HG03097 (cell line): Measurements from ENCODE around the gene TAS2R30.

Experiments used
- ATAC-seq: cut with Tn5 transposase; IDR thresholded peaks from one replicate; pipeline ENCODE4 v1.9.1; 2021; ENCODE audit not compliant: unreplicated experiment, low FRiP score

TAS2R30 gene, protein sequence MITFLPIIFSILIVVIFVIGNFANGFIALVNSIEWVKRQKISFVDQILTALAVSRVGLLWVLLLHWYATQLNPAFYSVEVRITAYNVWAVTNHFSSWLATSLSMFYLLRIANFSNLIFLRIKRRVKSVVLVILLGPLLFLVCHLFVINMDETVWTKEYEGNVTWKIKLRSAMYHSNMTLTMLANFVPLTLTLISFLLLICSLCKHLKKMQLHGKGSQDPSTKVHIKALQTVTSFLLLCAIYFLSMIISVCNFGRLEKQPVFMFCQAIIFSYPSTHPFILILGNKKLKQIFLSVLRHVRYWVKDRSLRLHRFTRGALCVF

DNA sequence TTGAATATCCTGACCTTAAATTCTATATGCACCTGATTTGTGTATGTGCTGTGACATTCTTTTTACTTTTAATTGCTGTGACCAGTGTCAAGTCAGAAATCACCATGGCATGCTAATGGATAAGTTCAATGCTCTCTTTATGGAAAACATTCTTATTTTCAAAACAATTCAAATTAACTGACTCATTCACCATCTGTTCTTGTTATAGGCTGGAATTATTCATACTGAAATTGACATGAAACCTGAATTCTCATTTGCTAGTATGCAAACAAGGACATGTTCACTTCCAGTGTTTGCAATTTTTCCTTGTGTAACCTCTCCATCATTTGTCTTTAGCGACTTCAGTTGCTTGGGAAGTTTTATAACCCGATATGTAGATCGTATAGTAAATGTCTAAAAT, at the start of gene TAS2R30:
Gene TAS2R30, minus strand, starts transcription at position 340 of the 400 bp plus-strand sequence. CDS start 400 bp downstream, outside the sequence.
- no peak for ATAC-seq

DNA sequence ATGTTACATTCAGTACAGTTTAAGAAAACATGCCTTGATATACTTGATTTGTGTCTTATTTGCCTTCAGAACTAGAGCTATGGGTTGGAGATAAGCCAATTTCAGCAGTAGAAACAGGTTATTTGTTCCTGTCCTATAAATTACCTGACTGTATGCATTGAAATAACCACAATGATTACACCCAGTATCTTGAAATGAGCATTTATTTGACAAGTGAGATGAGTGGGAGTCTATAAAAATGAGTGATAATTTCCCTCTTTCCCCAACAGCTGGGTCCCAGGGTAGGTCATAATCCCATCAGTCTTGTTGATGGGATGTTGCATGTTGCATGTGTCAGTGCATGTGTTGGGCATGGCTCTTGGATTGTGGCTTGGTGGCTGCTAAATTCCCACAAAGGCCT, 48.6 kb upstream of the TAS2R30 start:
- ATAC-seq, result no peak

DNA sequence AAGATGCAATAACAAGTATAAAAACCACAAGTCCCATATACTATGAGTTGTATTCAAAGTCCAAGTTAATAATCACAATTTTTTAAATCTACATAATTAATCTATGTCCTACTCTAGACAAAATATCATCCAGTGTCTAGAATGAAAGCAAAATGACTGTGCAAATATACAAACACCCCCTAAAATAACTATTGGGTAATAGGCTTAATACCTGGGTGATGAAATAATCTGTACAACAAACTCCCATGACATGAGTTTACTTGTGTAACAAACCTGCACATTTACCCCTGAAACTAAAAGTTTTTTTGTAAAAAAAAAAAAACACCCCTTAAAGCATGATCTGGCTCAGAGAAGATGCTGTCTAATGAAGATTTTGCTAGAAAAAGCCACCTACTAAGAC, 48.1 kb upstream of the TAS2R30 start:
- no peak for ATAC-seq

DNA sequence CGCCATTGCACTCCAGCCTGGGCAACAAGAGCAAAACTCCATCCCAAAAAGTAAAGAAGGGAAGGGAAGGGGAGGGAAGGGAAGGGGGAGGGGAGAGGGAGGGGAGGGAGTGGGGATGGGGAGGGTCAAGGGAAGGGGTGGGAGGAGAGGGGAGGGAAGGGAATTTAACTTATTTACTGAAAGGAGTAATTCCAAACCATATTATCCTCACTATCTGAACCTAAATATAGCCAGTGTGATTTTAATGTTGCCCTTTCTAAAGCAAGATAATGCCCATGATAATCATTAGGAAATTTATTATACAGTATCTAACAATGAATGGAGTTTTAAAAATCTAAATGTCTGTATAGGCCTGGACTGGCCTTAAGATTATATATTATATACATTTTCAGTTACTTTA, 43.8 kb upstream of the TAS2R30 start:
- no peak for ATAC-seq

DNA sequence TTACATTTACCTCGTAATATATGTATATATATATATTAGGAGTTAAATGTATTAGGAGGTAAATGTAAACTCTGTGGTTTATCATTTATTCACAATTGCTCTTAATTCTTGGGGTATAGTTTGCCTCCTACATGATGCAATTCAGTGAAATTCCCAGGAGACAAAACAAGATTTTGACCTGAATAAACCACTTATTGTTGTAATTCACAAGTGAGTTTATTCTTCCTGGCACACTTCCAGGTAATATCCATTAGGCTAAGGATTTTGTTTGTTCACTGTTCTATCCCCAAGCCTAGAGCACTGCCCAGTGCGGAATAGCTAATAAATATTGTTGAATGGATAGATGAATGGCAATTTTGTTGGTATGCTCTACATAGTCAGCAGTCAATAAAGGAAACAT, 39.6 kb upstream of the TAS2R30 start:
- no peak for ATAC-seq

DNA sequence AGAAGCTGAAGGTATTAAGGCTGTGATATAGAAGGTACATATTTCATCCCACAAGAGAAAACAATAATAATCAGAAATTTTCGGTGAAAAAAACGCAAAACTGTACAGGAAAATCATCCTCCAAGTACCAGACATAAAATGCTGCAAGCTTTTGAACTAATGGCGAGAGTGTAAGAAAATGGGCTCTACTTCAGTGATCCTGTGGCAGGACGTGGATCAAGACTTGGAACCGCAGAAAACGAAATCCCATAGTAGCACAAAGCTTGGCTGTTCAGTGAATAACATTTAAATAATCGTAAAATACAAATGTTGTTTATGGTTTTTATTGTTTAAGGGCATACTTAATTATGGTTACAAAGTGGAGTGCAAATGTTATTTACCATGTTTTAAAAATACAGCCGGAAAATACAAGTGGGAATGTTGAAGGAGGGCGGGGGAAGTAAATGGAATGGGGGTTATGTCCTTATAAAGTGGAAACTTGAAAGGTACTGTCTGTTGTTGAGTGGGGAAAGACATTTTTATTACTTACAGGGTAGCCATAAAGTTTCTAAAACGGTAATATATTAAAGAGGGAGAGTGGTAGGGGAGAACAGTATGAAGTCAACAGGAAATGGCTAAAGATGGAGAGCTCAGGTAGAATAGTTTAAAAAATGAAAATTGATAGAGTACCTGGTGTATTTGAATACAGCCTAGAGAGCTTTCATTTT, 37.7 kb upstream of the TAS2R30 start:
- no peak for ATAC-seq

DNA sequence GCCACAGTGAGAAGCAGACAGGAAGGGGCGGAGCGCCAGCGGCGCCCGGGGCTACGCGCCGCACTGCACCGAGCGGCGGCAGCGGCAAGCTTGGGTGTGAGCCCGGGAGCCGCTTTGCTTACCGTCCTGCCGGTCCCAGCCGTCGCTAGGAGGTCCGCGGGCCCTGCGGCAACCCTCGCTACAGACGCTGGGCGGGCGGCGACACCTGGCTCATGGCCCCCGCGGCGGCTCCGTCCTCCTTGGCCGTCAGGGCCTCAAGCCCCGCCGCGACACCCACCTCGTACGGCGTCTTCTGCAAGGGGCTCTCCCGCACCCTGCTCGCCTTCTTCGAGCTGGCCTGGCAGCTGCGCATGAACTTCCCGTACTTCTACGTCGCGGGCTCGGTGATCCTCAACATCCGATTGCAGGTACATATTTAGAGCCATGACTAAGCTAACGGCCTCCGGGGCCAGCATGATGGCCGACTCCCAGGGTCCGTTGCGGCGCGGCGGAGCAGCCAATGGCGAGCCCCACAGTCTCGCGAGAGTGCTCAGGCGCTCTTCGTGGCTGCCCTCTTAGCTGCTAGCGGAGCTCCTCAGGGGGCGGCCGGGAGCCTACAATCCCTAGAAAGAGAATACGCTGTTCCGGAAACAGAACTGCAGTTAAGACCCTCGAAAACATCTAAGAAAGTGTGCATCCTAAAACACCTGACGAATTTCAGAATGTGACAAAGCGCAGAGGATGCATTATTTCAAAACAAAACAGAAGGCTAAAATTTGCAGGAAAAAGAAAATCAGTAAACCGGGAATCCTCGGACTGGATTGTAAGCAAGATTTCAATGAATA, 36.9 kb upstream of the TAS2R30 start, which contains the start of gene SMIM10L1:
Gene SMIM10L1, plus strand, starts transcription at position 50 of the 824 bp plus-strand sequence. Its CDS starts 163 bp downstream, at position 213.
- ATAC-seq, result peak; percentile 91

DNA sequence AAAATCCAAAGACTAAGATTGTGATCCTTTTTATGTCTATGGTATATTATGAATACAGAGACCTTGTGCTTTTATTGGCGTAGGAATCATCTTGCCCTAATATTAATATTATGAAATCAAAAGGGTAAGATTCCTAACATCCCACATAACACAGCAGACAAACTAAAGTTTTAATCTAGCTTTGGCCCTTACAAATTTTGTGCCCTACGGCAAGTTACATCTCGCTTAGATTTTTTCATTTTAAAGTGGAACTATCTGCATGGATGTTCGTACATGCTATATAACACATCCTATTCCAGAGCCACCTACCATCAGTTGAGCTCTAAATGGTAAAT, 36.3 kb upstream of the TAS2R30 start:
- ATAC-seq, result no peak

DNA sequence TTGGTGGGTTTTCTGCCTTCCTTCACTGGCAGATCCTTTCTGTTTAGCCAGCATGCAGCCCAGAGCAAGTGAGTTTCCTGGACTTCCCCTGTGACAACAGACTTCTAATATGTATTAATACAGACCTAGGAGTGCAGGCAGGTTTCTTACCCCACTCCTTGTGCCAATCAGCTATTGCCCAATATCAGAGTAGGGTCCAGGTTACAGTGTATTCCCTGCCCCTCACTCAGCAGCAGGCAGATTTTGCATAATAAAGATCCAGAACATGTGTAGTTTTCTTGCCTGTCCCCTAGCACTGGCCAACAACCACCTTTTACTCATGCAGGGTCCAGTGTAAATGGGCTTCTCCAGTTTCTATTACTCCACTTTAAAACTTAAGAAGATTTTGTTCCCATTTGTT, 31.9 kb upstream of the TAS2R30 start:
- ATAC-seq, result no peak

DNA sequence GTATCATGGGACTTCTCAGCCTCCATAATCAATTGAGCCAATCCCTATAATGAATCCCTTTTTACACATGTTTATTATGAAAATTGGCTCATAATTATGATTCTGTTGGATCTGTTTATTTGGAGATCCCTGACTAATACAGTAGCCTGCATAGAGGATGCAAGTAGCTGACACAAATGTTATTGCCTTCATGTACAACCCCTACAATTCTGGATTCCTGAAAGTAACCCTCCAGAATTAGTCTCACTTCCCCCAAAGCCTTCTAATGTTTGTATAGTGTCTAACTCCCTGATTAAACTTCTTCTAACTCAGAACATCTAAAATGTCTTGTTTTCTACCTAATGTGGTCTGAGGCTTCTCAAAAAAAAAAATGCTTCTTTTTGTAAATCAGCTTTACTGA, 29.9 kb upstream of the TAS2R30 start:
- ATAC-seq, result no peak

DNA sequence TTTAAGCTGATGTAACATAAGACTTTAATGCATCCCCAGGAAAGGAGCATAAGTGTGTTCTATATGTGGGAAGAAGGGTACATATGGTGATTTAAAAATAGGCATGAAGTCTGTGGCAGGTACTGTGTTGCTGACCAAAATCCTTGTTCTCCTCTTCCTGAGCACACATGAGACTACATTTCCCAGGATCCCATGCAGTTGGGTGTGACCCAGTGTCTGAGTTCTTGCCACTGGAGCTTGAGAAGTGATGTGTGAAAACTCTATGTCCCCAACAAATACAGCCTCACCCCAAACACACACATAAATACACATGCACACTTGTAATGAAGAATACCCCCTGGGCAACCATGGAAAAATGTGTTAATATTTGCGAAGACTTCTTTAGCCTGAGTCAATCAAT, 28.1 kb upstream of the TAS2R30 start:
- ATAC-seq, result no peak

DNA sequence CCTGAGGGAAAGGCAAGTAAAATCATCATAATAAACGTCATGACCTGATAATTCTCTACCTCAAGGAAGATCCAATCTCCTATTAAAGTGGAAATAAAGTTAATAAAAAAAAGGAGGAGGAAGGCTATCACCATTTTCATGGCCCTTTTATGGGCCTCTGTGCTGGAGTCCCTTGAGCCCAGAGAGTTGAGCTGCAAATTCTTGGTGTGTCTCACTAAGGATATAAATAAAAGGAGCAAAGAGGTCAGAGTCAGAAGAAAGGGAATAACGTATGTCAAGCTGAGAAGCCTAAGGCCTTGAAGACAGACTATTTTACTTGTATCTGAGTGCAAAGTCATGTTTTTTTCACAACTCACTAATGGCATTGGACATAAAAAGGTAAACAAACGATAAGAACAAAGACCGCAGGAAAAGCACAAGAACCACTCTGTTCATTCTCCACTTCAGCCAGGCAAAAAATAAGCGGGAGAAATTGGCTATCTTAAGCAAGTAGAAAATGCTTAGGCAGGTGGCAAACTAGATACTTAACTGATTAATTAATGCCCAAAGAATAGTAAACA, 24.5 kb upstream of the TAS2R30 start:
- no peak for ATAC-seq

DNA sequence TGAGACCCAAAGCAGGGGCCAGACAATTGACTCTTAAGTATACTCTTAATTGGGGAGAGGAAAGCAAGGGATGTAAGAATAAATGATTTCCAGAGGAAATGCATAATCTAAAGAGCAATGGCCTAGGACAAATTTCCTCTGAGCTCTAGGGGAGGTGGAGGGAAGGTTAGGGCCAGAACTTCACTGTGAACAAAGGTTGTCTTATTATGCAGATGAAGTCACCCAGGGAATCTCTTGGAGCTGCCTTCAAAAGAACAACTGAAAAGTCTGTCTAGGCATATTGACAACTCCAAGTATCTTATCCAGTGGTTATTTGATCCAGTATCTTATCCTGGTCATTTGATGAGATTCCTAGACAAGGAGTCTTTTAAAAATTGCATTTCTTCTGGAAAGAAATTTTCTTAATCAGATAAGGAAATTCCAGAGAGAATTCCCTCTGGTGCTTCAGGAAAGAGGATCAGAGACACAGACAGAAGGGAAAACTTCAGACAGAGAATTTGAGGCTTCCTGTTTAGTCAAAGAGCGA, 20.0 kb upstream of the TAS2R30 start:
- ATAC-seq, result no peak

DNA sequence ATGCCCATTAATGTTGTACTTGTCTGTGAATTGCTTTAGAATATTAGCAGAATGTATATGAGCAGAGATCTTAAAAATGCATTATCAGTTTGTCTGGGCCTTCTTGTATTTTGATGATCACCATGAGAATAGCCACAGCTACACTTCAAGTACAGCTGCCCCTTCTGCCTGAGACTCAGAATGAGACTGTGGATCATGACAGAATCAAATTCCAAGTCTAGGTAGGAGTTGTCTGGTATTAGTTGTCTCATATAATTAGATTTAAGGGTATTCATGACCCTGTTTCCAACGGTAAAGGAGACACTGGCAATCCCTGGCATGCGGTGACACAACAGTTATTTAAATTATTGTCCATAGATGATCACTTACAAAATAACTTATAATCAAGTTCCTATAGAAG, 18.3 kb upstream of the TAS2R30 start:
- ATAC-seq, result no peak

DNA sequence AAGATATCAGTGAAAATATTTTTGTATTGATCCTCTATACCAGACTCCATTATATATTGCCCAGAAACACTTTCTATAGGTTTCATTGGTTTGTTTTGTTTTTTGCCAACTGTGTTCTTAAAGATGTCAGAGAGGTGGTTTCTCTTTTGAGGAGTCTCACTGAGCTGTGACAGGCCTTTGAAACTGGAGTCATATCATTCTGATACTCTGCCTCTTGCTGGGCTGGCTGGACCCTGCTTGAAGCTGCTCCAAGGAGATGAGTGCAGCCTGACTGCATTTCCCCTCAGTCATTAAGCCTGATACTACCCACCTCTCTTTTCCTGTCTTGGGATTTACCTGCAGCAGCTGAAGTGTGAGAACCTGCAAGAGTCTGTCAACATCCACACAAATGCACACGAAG, 16.4 kb upstream of the TAS2R30 start:
- ATAC-seq, result no peak

DNA sequence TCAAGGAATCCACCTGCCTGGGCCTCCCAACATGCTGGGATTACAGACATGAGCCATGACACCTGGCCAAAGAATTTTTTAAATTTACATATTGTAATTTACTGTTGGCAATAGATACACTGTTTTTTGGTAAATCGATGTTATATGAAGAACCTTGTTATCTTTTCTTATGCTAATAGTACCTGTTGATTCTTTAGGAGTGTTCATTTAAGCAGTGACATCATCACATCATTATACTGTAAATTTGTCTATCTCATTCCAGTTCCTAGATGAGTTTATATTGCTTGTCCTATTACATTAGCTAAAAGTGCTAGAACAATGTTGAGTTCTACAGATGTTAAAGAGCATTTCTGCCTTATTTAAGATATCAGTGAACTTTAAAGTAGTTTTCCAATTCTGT, 13.0 kb upstream of the TAS2R30 start:
- no peak for ATAC-seq

DNA sequence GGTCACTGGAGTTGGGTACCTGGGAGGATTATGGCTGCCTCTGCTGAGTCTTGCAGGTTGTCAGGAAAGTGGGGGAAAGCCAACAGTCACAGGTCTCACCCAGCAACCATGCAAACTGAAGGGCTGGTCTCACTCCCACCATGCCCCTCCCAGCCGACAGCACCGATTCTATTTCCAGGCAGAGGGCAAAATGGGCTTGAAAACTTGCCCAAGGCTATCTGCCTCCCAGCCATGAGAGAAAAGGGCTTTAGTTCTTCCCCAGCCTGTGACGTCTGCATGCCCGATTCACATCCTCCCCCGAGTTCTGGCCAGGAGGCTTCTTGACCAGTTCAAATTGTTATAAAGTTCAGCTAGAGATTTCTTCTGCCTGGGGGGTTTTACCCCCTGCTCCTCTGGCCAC, 9.9 kb upstream of the TAS2R30 start:
- no peak for ATAC-seq

DNA sequence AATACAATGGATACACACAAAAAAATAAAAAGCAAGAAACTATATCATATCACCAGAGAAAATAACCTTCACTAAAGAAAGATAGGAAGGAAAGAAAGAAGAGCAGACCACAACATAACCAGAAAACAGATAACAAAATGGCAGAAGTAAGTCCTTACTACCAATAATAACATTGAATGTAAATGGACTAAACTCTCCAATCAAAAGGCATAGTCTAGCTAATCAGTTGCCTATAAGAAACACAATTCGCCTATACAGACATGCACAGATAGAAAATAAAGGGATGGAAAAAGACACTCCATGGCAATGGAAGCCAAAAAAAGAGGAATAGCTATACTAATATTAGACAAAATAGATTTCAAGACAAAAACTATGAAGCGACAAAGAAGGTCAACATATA, 8.9 kb upstream of the TAS2R30 start:
- no peak for ATAC-seq

DNA sequence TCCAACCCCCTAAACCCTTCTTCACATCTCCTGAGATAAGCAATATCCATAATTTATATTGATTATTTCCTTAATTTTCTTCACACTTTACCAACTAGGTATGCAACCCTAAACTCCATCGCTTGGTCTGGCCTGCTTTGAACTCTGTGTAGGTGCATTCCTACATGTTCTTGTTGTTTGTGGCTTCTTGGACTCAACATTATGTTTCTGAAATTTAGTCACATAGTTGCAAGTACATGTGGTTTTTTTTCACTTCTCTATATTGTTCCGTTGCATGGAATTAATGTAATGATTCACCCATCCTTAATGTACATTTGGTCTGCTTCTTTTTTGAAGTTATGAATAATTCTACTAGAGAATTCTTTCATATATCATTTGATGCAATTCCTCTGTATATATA, 1.6 kb upstream of the TAS2R30 start:
- ATAC-seq, result no peak

DNA sequence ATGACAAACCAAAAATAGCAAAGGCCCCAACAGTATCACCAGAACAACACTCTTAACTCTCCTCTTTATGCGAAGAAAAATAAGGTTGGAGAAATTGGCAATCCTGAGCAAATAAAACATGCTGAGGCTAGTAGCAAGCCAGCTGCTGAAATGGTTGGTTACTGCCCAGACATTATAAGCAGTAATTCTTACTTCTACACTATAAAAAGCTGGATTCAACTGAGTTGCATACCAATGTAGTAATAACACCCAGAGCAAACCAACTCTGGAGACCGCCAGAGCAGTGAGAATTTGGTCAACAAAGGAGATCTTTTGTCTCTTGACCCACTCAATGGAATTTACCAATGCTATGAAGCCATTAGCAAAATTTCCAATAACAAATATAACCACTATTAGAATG, 628 bp downstream of the TAS2R30 start:
- ATAC-seq, result no peak

DNA sequence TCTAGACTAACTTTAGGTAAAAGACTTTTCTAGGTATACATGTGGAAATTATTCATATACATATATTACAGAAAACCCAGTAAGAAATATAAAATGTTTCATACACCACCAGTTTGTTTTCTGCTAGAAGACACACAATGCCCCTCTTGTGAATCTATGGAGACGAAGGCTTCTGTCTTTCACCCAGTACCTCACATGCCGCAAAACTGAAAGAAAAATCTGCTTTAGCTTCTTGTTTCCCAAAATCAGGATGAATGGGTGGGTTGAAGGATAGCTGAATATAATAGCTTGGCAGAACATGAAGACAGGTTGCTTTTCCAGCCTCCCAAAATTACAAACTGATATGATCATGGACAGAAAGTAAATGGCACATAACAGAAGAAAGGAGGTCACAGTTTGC, 1.3 kb downstream of the TAS2R30 start:
- no peak for ATAC-seq
